DMS53 (cell line): Measurements from ENCODE around the gene FLG.
"Not testable (repeated sequence)": the region's sequence is repeated elsewhere in the genome, so short reads cannot be mapped to it uniquely, and the experiment has no call there.

Source experiments
- DNase-seq: peaks from one replicate; lab custom pipeline; 2025; lab: John Stamatoyannopoulos, UW

FLG gene

GRCh38 chr1:152303139-152303872, 21.7 kb downstream of the FLG start:
- not testable (repeated sequence) for DNase-seq

- not testable (repeated sequence) for DNase-seq
Observed at GRCh38 chr1:152256394-152256793, 68.6 kb downstream of the FLG start.
